ENCODE results near the gene TEX54.

Gene TEX54

DNA sequence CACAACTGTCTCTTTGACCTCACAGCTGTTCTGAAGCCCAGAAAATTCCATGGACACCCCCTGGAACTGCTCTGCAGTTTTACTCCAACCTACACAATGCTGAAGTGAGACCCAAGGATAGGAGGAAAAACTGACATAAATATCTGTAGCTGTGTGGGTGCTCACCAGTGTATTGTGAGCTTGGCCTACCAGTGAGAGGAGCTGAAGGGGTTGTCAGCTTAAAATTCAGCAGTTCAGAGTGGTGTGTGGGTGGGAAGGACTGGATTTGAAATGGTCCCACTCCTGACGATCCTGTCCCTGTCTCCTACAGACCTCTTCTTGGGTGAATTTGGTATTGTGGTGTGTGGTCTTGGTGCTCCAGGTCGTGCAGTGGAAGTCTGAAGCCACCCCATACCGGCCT lies 43.1 kb downstream of the TEX54 start:
- FAIRE-seq (no peak), DNase-seq (ENCODE audit: low spot score) (no peak)

DNA sequence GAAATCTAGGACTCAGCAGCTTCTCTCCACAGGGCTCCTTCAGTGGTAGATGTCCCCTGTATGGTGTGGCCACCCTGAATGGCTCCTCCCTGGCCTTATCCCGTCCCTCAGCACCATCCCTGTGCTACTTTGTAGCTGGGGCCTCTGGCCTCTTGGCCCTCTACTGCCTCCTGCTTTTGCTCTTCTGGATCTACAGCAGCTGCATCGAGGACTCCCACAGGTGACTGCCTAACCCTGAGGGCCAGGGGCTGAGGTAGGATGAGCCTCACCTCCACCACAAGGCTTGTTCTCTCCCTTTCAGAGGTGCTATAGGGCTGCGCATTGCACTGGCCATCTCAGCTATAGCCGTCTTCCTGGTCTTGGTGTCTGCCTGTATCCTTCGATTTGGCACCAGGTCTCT lies 43.6 kb downstream of the TEX54 start:
- no peak for DNase-seq (ENCODE audit: low spot score)
- no peak for FAIRE-seq

DNA sequence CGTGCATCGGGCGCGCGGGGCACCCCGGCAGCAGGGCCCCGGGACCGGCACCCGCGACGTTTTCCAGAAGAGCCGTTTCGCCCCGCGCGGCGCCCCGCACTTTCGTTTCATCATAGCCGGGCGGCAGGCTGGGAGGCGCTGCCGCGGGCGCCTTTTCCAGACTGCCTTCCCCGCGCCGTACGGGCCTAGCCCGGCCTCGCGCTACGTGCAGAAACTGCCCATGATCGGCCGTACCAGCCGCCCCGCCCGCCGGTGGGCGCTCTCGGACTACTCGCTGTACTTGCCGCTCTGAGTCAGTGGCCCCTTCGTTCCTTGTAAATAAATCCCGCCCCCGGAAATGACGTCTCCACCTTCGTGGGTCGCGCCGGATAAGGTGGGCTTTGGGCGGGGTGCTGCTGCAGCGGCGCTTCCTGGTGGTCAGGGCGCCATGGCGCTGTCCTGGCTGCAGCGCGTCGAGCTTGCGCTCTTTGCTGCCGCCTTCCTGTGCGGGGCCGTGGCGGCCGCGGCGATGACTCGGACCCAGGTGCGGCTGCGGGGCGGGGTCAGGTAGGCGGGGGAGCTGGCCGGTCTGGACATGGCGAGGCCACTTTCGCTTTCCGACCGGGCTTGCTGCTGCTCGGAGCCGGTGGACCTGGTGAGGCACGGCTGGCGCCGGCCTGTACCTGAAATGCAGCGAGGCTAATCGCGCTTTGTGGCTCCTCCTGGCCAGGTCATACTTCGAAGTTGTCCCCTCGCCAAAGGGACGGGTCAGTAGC lies 45.5 kb downstream of the TEX54 start, which contains the start of gene TMEM179B:
TMEM179B (plus strand) TSS at position 398 of the 755 bp plus-strand sequence; CDS start at position 428, 30 bp downstream.
- FAIRE-seq (peak; percentile 68), DNase-seq (ENCODE audit: low spot score) (peak; percentile 96)

DNA sequence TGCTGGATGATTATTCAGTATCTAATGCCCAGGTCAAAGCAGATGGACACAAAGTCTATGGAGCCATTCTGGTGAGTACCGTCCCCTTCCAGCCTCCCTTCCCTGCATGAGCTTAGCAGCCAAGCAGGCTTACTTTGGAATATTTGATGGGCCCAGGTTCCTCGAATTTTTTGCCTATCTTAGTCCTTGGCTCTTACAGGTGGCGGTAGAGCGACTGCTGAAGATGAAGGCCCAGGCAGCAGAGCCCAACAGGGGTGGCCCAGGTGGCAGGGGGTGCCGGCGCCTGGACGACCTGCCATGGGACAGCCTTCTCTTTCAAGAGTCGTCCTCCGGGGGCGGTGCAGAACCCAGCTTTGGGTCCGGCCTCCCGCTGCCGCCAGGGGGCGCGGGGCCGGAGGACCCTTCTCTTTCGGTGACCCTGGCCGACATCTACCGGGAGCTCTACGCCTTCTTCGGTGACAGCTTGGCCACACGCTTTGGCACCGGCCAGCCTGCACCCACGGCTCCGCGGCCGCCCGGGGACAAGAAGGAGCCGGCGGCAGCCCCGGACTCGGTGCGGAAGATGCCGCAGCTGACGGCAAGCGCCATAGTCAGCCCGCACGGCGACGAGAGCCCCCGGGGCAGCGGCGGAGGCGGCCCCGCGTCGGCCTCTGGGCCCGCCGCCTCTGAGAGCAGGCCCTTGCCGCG lies 46.2 kb downstream of the TEX54 start:
- peak; percentile 90 for DNase-seq (ENCODE audit: low spot score)
- FAIRE-seq, result no peak

DNA sequence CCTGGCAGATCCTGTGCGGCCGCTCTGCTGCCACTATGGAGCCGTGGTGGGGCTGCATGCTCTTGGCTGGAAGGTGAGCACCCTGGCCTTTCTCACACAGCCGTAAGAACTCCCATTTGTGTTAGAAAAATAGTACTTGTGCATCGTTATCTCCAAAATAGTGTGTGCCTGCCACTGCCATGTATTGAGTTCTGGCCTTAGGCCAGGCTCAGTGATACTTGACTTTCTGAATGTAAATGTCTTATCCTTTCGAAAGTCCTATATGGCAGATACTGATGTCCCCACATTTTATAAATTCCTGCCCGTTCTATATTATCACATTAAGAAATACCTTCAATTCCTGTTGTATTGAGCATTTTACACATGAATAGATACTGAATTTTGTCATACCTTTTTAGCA lies 49.9 kb downstream of the TEX54 start:
- FAIRE-seq (no peak), DNase-seq (ENCODE audit: low spot score) (no peak)

Data from urothelium cell line (cell line).